KMS-11 (cell line): ENCODE data around the gene AMD1.

Experiments
- H2AFZ ChIP-seq: fragments of 200-600 bp; sonication (generic); 2 replicates; pipeline ENCODE4 v1.6.1; 2016; ENCODE audit warnings: antibody characterized with exemption, mixed run types, low read depth
- H3K27ac ChIP-seq: fragments of 200-600 bp; sonication (generic); 2 replicates; pipeline ENCODE4 v1.6.1; 2016; ENCODE audit warnings: mild to moderate bottlenecking, mixed run types
- H3K27me3 ChIP-seq: fragments of 200-600 bp; sonication (generic); 2 replicates; pipeline ENCODE4 v1.6.1; 2017; ENCODE audit warnings: mild to moderate bottlenecking, low read depth, mixed run types, moderate library complexity; ENCODE audit not compliant: insufficient read depth
- H3K36me3 ChIP-seq: fragments of 200-600 bp; sonication (generic); 2 replicates; pipeline ENCODE4 v1.6.1; 2017; ENCODE audit warnings: mild to moderate bottlenecking, mixed run types; ENCODE audit not compliant: insufficient read depth
- H3K4me1 ChIP-seq: fragments of 200-600 bp; sonication (generic); 2 replicates; pipeline ENCODE4 v1.6.1; 2016; ENCODE audit warnings: mild to moderate bottlenecking, low read depth, mixed run types; ENCODE audit not compliant: poor library complexity, severe bottlenecking
- H3K4me2 ChIP-seq: fragments of 200-600 bp; sonication (generic); 2 replicates; pipeline ENCODE4 v1.7.0; 2016; ENCODE audit warnings: mild to moderate bottlenecking, mixed run types
- H3K4me3 ChIP-seq: fragments of 200-600 bp; sonication (generic); IDR thresholded peaks from 2 replicates; pipeline ENCODE4 v1.6.1; 2017; ENCODE audit warnings: low read depth, low read length, mixed read lengths; ENCODE audit not compliant: insufficient read depth
- H3K79me2 ChIP-seq: fragments of 200-600 bp; sonication (generic); 2 replicates; pipeline ENCODE4 v1.6.1; 2016; ENCODE audit warnings: low read depth, mixed run types; ENCODE audit not compliant: insufficient read depth
- H3K9ac ChIP-seq: fragments of 200-600 bp; sonication (generic); 2 replicates; pipeline ENCODE4 v1.6.1; 2016; ENCODE audit warnings: mild to moderate bottlenecking, mixed run types
- H4K20me1 ChIP-seq: fragments of 200-600 bp; sonication (generic); 2 replicates; pipeline ENCODE4 v1.6.1; 2016; ENCODE audit warnings: mild to moderate bottlenecking, mixed run types; ENCODE audit not compliant: insufficient read depth
- CTCF ChIP-seq: fragments of 200-600 bp; sonication (generic); conservative IDR thresholded peaks from 2 replicates; pipeline ENCODE4 v1.6.1; 2017; ENCODE audit warnings: low read depth, mild to moderate bottlenecking, antibody characterized with exemption, low read length, moderate library complexity, mixed read lengths

The AMD1 gene

GRCh38 chr6:110853754-110854477 lies 20.7 kb upstream of the AMD1 start:
- Histone ChIP-seq H2AFZ (no peak overlapping the region), H3K4me3 (no peak overlapping the region), H3K27ac (no peak overlapping the region), H3K4me2 (no peak overlapping the region), H4K20me1 (no peaks in the 10 kb centered on the region), H3K4me1 (no peaks in the 10 kb centered on the region), H3K9ac (no peak overlapping the region), H3K27me3 (no peaks in the 10 kb centered on the region), H3K36me3 (no peaks in the 10 kb centered on the region), H3K79me2 (no peaks in the 10 kb centered on the region)
- TF ChIP-seq CTCF = no peak

GRCh38 chr6:110856296-110856695 lies 18.3 kb upstream of the AMD1 start:
- H3K79me2 ChIP-seq = no peaks in the 10 kb centered on the region
- no peaks in the 10 kb centered on the region for H3K36me3 ChIP-seq
- no peaks in the 10 kb centered on the region for H3K4me1 ChIP-seq
- TF ChIP-seq CTCF = no peak
- H3K4me3 ChIP-seq = no peak overlapping the region
- no peak overlapping the region for H2AFZ ChIP-seq
- H3K27ac ChIP-seq = no peak overlapping the region
- no peak overlapping the region for H3K4me2 ChIP-seq
- H3K9ac ChIP-seq = no peak overlapping the region
- no peaks in the 10 kb centered on the region for H4K20me1 ChIP-seq
- no peaks in the 10 kb centered on the region for H3K27me3 ChIP-seq

GRCh38 chr6:110858016-110858415 lies 16.6 kb upstream of the AMD1 start:
- H3K4me2 ChIP-seq = no peak overlapping the region
- TF ChIP-seq CTCF = no peak
- no peaks in the 10 kb centered on the region for H3K27me3 ChIP-seq
- no peaks in the 10 kb centered on the region for H3K4me1 ChIP-seq
- H3K79me2 ChIP-seq = no peaks in the 10 kb centered on the region
- no peaks in the 10 kb centered on the region for H3K36me3 ChIP-seq
- no peak overlapping the region for H3K9ac ChIP-seq
- H3K4me3 ChIP-seq = no peak overlapping the region
- H2AFZ ChIP-seq = no peak overlapping the region
- H3K27ac ChIP-seq = no peak overlapping the region
- H4K20me1 ChIP-seq = no peaks in the 10 kb centered on the region

GRCh38 chr6:110858562-110859214 lies 15.9 kb upstream of the AMD1 start:
- Histone ChIP-seq H3K4me3 (no peak overlapping the region), H4K20me1 (no peaks in the 10 kb centered on the region), H3K9ac (no peak overlapping the region), H3K27ac (no peak overlapping the region), H2AFZ (no peak overlapping the region), H3K4me1 (no peaks in the 10 kb centered on the region), H3K27me3 (no peaks in the 10 kb centered on the region), H3K36me3 (no peaks in the 10 kb centered on the region), H3K4me2 (no peak overlapping the region), H3K79me2 (no peaks in the 10 kb centered on the region)
- TF ChIP-seq CTCF = no peak
